Measurements from ENCODE around the gene GPR162. TPM values are rescaled to one million over a fixed set of nuclear protein-coding genes. Genes with fewer than 3 reads are reported as not detected.
A peak's percentile ranks its signal among the peaks of the same experiment; 100 is the strongest.
"Not testable (repeated sequence)": the region's sequence is repeated elsewhere in the genome, so short reads cannot be mapped to it uniquely, and the experiment has no call there.

Gene GPR162
- total RNA-seq, 2 donors from 2014 or later, result 0.63 TPM; not detected in 1

GRCh38 chr12:6874015-6874368, 52.4 kb downstream of the GPR162 start:
- DNase-seq; H3K27me3 Mint-ChIP-seq; H3K9me3 ChIP-seq (ENCODE audit: control insufficient read depth, low read length, poor library complexity, severe bottlenecking); H3K36me3 Mint-ChIP-seq (ENCODE audit: low read depth); ATAC-seq: not testable (repeated sequence)
- Mint-ChIP-seq H3K4me3 (peak overlapping the region; percentile 94), H3K4me1 (peaks cover 45% of the 10 kb centered on the region), H3K27ac (peak overlapping the region; percentile 93)

Other genes starting within 250 kb of the GPR162 start
- 100 to 1,000 TPM; 461 to 574 TPM for gene CHD4, start 214.4 kb upstream of the GPR162 start, total RNA-seq
- gene LPAR5, start 185.9 kb upstream of the GPR162 start, total RNA-seq, result 1 to 10 TPM; 2.9 to 8.1 TPM
- 10 to 100 TPM in 1 of 2 donors, 1 to 10 TPM in 1; 3.4 to 90.0 TPM for gene ACRBP, start 174.4 kb upstream of the GPR162 start, total RNA-seq
- gene ING4, start 158.7 kb upstream of the GPR162 start, total RNA-seq, result 10 to 100 TPM; 28.1 to 29.3 TPM
- gene ZNF384, start 132.4 kb upstream of the GPR162 start, total RNA-seq, result 10 to 100 TPM; 62.9 to 66.3 TPM
- gene PIANP, start 121.0 kb upstream of the GPR162 start, total RNA-seq, result 1 to 10 TPM; 1.3 to 1.9 TPM
- 10 to 100 TPM; 13.9 to 17.9 TPM for gene COPS7A, start 97.8 kb upstream of the GPR162 start, total RNA-seq
- gene MLF2, start 68.7 kb upstream of the GPR162 start, total RNA-seq, result 100 to 1,000 TPM; 104 to 108 TPM
- 10 to 100 TPM in 1 of 2 donors, 1 to 10 TPM in 1; 7.0 to 12.0 TPM for gene PTMS, start 55.5 kb upstream of the GPR162 start, total RNA-seq
- gene LAG3, start 49.3 kb upstream of the GPR162 start, total RNA-seq, result 1 to 10 TPM; 3.8 to 4.6 TPM
- 100 to 1,000 TPM; 187 to 205 TPM for gene CD4, start 32.3 kb upstream of the GPR162 start, total RNA-seq
- gene P3H3, start 6.6 kb downstream of the GPR162 start, total RNA-seq, result 1 to 10 TPM in 1 of 2 donors, under 1 TPM in 1; 0.97 to 1.3 TPM
- under 1 TPM; 0.26 to 0.45 TPM for gene GNB3, start 19.1 kb downstream of the GPR162 start, total RNA-seq
- under 1 TPM; 0.65 to 0.87 TPM for gene CDCA3, start 29.5 kb downstream of the GPR162 start, total RNA-seq
- 10 to 100 TPM; 65.7 to 76.1 TPM for gene USP5, start 30.3 kb downstream of the GPR162 start, total RNA-seq
- 100 to 1,000 TPM; 140 to 144 TPM for gene TPI1, start 45.7 kb downstream of the GPR162 start, total RNA-seq
- gene SPSB2, start 51.5 kb downstream of the GPR162 start, total RNA-seq, result 1 to 10 TPM; 6.7 to 8.7 TPM
- 10 to 100 TPM in 1 of 2 donors, 1 to 10 TPM in 1; 7.3 to 13.4 TPM for gene LRRC23, start 83.0 kb downstream of the GPR162 start, total RNA-seq
- gene ENO2, start 92.8 kb downstream of the GPR162 start, total RNA-seq, result 10 to 100 TPM; 80.2 to 80.7 TPM
- gene ATN1, start 106.1 kb downstream of the GPR162 start, total RNA-seq, result 10 to 100 TPM; 24.1 to 28.9 TPM
- not detected for gene RNU7-1, start 122.0 kb downstream of the GPR162 start, total RNA-seq
- gene C12orf57, start 122.2 kb downstream of the GPR162 start, total RNA-seq, result 100 to 1,000 TPM; 192 to 226 TPM
- gene PTPN6, start 129.5 kb downstream of the GPR162 start, total RNA-seq, result 100 to 1,000 TPM; 115 to 177 TPM
- 100 to 1,000 TPM; 145 to 150 TPM for gene PHB2, start 148.8 kb downstream of the GPR162 start, total RNA-seq
- 10 to 100 TPM; 36.2 to 36.9 TPM for gene EMG1, start 149.1 kb downstream of the GPR162 start, total RNA-seq
- gene LPCAT3, start 196.7 kb downstream of the GPR162 start, total RNA-seq, result 10 to 100 TPM; 34.3 to 45.2 TPM
- 1 to 10 TPM; 2.9 to 3.0 TPM for gene C1S, start 238.9 kb downstream of the GPR162 start, total RNA-seq